Measurements from ENCODE around the gene ZNF488. TPM values are rescaled to one million over a fixed set of nuclear protein-coding genes. Genes with fewer than 3 reads are reported as not detected.

The ZNF488 gene
- total RNA-seq, 4 donors from 2014 or later, result 4.1 to 23.5 (median 16.1) TPM

DNA sequence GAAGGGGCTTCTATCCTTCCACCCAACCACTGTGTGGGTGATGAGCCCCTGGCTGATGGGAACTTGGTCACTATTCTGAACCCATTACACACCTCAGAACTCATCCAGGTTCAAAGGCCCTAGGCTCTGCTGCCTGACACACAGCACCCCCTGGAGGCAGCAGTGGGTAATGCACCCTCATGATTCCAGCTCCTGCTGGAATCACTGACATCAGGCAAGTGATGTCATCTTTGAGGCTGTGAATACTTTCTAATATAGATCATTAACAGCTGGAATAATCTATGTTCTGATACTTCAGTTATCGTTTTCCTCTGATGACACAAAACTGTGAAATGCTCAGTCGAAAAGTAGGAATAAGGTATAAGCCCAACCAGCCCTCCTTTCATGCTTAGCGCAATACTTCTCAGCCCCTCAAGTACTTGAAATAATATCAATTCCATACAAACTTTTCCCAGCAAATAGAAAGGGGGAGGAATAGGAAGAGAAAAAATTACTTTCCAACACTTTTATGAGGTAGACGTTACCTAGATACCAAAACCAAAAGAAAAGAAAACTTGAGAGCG, 43.4 kb downstream of the ZNF488 start:
- H3K4me1 ChIP-seq, result peaks cover 0 to 4% (median 0%) of the 10 kb centered on the region in 4 donors
- no peaks in the 10 kb centered on the region for H3K36me3 ChIP-seq
- TF ChIP-seq, protein P1, sequence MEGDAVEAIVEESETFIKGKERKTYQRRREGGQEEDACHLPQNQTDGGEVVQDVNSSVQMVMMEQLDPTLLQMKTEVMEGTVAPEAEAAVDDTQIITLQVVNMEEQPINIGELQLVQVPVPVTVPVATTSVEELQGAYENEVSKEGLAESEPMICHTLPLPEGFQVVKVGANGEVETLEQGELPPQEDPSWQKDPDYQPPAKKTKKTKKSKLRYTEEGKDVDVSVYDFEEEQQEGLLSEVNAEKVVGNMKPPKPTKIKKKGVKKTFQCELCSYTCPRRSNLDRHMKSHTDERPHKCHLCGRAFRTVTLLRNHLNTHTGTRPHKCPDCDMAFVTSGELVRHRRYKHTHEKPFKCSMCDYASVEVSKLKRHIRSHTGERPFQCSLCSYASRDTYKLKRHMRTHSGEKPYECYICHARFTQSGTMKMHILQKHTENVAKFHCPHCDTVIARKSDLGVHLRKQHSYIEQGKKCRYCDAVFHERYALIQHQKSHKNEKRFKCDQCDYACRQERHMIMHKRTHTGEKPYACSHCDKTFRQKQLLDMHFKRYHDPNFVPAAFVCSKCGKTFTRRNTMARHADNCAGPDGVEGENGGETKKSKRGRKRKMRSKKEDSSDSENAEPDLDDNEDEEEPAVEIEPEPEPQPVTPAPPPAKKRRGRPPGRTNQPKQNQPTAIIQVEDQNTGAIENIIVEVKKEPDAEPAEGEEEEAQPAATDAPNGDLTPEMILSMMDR (IDR thresholded peaks at IDR 0.05), result peak; percentile 69 to 95 (median 94)
- no peak for TF ChIP-seq POLR2A (IDR thresholded peaks at IDR 0.05)
- DNase-seq, result peak; percentile 44 to 87 (median 85)
- H3K9me3 ChIP-seq, result no peaks in the 10 kb centered on the region
- H3K4me3 ChIP-seq, result no peak overlapping the region
- no peaks in the 10 kb centered on the region for H3K27me3 ChIP-seq
- no peak overlapping the region for H3K27ac ChIP-seq

DNA sequence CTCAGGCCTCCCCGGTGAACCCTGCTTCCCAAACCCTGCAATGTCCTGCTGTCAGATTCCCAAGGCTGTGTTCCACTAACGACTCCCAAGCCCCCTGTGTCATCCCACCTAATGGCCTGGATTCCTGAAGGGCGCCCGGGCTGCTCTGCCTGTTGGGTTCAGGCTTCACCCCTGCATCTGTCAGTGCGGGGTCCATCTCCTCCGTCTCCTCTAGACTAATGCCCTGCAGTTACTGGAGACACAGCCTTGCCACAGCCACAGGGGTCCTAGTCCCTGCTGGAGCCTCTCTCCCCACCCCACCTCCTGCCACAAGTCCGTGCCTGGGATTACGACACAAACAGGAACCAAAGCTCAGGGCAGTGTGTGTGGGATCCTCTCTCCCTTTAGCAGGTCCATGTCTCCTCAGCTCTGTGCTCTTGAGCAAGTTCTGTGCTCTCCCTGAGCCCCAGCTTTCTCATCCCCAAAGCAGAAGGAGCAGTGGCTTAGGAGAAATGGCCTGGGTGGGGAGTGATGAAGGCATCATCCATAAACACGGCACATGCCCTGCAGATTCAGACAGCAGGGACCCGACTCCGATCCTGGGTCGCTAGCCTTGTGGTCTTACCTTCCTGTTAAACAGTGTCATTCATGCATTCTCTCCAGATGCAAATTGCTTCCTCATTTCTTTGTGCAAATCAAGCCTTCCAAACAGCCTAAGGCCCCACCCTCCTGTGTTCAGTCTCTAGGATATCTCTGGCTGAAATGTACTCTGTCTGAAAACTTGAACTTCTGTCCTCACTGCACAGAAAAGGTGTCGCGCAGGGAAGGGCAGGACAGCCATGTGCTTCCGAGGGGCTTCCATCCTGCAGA, 44.1 kb downstream of the ZNF488 start:
- Histone ChIP-seq H3K27ac (no peak overlapping the region), H3K9me3 (no peaks in the 10 kb centered on the region), H3K36me3 (no peaks in the 10 kb centered on the region), H3K4me1 (peaks cover 0 to 4% (median 0%) of the 10 kb centered on the region in 4 donors), H3K4me3 (no peak overlapping the region), H3K27me3 (no peaks in the 10 kb centered on the region)
- TF ChIP-seq, protein P1 (IDR thresholded peaks at IDR 0.05), result no peak
- no peak for TF ChIP-seq POLR2A (IDR thresholded peaks at IDR 0.05)
- DNase-seq, result peak in 2 of 3 donors; percentile 37 to 43

DNA sequence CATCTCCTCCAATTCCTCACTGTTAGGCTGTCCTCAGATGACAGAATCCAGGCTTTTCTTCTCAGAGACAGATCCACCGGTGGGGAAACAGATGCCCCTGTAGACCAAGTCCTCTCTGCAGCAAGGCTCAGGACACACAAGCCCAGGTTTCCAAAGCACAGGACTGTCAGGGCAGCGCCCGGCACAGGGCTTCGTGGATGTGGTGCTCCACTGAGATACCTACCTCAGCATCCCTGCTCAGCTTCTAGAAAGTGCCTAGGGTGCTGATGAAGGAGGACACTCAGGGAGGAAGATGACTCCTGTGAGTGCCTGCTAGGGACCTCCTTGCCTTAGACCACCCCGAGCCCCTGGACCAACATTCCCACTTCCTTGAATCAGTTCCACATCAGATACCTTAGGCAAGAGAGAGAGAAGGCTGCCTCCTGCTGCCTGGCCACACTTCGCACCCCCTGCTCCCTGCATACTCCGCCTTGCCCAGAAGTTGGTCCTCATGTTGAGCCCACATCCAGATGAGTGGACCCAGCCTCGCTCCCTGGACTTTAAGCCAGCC, 44.8 kb downstream of the ZNF488 start:
- no peaks in the 10 kb centered on the region for H3K27me3 ChIP-seq
- no peak overlapping the region for H3K4me3 ChIP-seq
- H3K4me1 ChIP-seq, result peaks cover 0 to 4% (median 0%) of the 10 kb centered on the region in 4 donors
- TF ChIP-seq, protein P1 (IDR thresholded peaks at IDR 0.05), result no peak
- TF ChIP-seq POLR2A (IDR thresholded peaks at IDR 0.05), result no peak
- peak in 1 of 3 donors; percentile 28 for DNase-seq
- no peaks in the 10 kb centered on the region for H3K36me3 ChIP-seq
- H3K9me3 ChIP-seq, result no peaks in the 10 kb centered on the region
- H3K27ac ChIP-seq, result no peak overlapping the region

DNA sequence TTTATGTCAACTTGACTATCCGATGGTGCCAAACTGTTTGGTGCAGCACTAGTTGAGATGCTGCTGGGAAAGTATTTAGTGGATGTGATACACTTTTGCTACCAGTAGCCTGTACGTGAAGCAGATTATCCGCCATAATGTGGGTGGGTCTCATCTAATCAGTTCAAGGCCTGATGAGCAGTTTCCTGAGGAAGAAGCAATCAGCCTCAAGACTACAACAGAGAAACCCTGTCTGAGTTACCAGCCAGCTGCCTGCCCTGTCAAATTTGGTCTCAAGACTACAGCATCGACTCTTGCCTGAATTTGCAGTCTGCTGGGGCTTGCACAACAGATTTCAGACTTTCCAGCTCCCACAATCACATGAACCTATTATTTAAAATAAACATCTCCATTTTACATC, 46.8 kb downstream of the ZNF488 start:
- Histone ChIP-seq H3K9me3 (no peaks in the 10 kb centered on the region), H3K4me3 (no peak overlapping the region), H3K27ac (no peak overlapping the region), H3K36me3 (no peaks in the 10 kb centered on the region), H3K4me1 (peaks cover 0 to 4% (median 0%) of the 10 kb centered on the region in 4 donors), H3K27me3 (no peaks in the 10 kb centered on the region)
- no peak for TF ChIP-seq POLR2A (IDR thresholded peaks at IDR 0.05)
- TF ChIP-seq, protein P1 (IDR thresholded peaks at IDR 0.05), result no peak
- DNase-seq, result no peak

- Histone ChIP-seq H3K4me1 (peaks cover 0 to 7% (median 0%) of the 10 kb centered on the region in 4 donors), H3K36me3 (no peaks in the 10 kb centered on the region), H3K27ac (no peak overlapping the region), H3K27me3 (no peaks in the 10 kb centered on the region), H3K9me3 (no peaks in the 10 kb centered on the region), H3K4me3 (no peak overlapping the region)
- DNase-seq, result no peak
- no peak for TF ChIP-seq POLR2A (IDR thresholded peaks at IDR 0.05)
- TF ChIP-seq, protein P1 (IDR thresholded peaks at IDR 0.05), result no peak
These were observed 47.5 kb downstream of the ZNF488 start for GRCh38 chr10:47336387-47337134.

Measured in Peyer's patch (tissue), 4 donors.